SK-N-SH (cell line): ENCODE data around the gene SAMD8. TPM values are rescaled to one million over a fixed set of nuclear protein-coding genes. Genes with fewer than 3 reads are reported as not detected.

Experiments used
- CTCF ChIA-PET: fragments of 300-600, 350-600 bp; formaldehyde crosslinking; extraction: SDS; loops from one replicate; lab custom pipeline; 2021; lab: Yijun Ruan, JAX
- POLR2A ChIA-PET: fragments of 350-600 bp; sonication (Branson Sonifier 250); formaldehyde crosslinking; extraction: SDS; loops from one replicate; lab custom pipeline; 2020; ENCODE audit warnings: antibody characterized with exemption, inconsistent platforms; lab: Yijun Ruan, JAX
- DNase-seq: peaks from one replicate; pipeline ENCODE4 v3.0.0; 2012
- H2AFZ ChIP-seq: fragments of 200-600 bp; sonication (generic); 2 replicates; pipeline ENCODE4 v1.8.1; 2016; ENCODE audit warnings: antibody characterized with exemption, mild to moderate bottlenecking, low read depth
- H3F3A ChIP-seq: fragments of 200-600 bp; sonication (generic); replicated peaks from 2 replicates; pipeline ENCODE3; 2016; ENCODE audit warnings: antibody characterized with exemption, mild to moderate bottlenecking; ENCODE audit not compliant: insufficient read depth
- H3K27ac ChIP-seq, 2 experiments: fragments of 200-500 bp in 1 of 2; fragments of 200-600 bp in 1 of 2; sonication (Bioruptor generic) in 1 of 2; sonication (generic), shearing (Covaris generic) in 1 of 2; 2 replicates each; pipeline versions ENCODE4 v1.5.1 to v1.6.1; 2014 to 2016; ENCODE audit warnings: low read depth in 2 of 2, inconsistent platforms in 1 of 2, low read length in 1 of 2, mild to moderate bottlenecking in 1 of 2, mixed read lengths in 1 of 2
- H3K27me3 ChIP-seq: fragments of 200-600 bp; sonication (generic), shearing (Covaris generic); 2 replicates; pipeline ENCODE4 v1.6.1; 2016; ENCODE audit warnings: mixed run types; ENCODE audit not compliant: insufficient read depth
- H3K36me3 ChIP-seq, 2 experiments: fragments of 200-500 bp in 1 of 2; fragments of 200-600 bp in 1 of 2; sonication (Bioruptor generic) in 1 of 2; sonication (generic) in 1 of 2; replicated peaks in 1 of 2; 2 replicates each; pipeline versions ENCODE3 to v1.5.1; 2014 to 2016; ENCODE audit warnings: low read length in 1 of 2, mild to moderate bottlenecking in 1 of 2; ENCODE audit not compliant: insufficient read depth in 2 of 2, control insufficient read depth in 1 of 2
- H3K4me1 ChIP-seq, 2 experiments: fragments of 200-500 bp in 1 of 2; fragments of 200-600 bp in 1 of 2; sonication (Bioruptor generic) in 1 of 2; sonication (generic), shearing (Covaris generic) in 1 of 2; 2 replicates each; pipeline versions ENCODE4 v1.5.1 to v1.6.1; 2014 to 2016; ENCODE audit warnings: low read depth in 1 of 2, low read length in 1 of 2, mixed run types in 1 of 2; ENCODE audit not compliant: insufficient read depth in 2 of 2, control insufficient read depth in 1 of 2
- H3K4me2 ChIP-seq: fragments of 200-600 bp; sonication (generic), shearing (Covaris generic); 2 replicates; pipeline ENCODE4 v1.6.1; 2017; ENCODE audit warnings: mixed run types
- H3K4me3 ChIP-seq, 2 experiments: fragments of 200-500 bp in 1 of 2; fragments of 200-600 bp in 1 of 2; sonication (Bioruptor generic) in 1 of 2; sonication (generic), shearing (Covaris generic) in 1 of 2; 2 replicates each; pipeline versions ENCODE4 v1.5.1 to v1.8.1; 2014 to 2016; ENCODE audit warnings: low read depth in 2 of 2, inconsistent platforms in 1 of 2, low read length in 1 of 2, mild to moderate bottlenecking in 1 of 2, mixed read lengths in 1 of 2, moderate library complexity in 1 of 2
- H3K79me2 ChIP-seq: fragments of 200-600 bp; sonication (generic); 2 replicates; pipeline ENCODE4 v1.8.1; 2017; ENCODE audit warnings: mild to moderate bottlenecking; ENCODE audit not compliant: insufficient read depth
- H3K9ac ChIP-seq: fragments of 200-600 bp; sonication (generic); 2 replicates; pipeline ENCODE4 v1.6.1; 2017; ENCODE audit warnings: mixed run types
- H3K9me2 ChIP-seq: fragments of 200-600 bp; sonication (generic); 2 replicates; pipeline ENCODE4 v1.6.1; 2017; ENCODE audit warnings: mixed run types
- H3K9me3 ChIP-seq: fragments of 200-600 bp; sonication (generic); 2 replicates; pipeline ENCODE4 v1.6.1; 2017; ENCODE audit warnings: mixed run types, mild to moderate bottlenecking, moderate library complexity
- H4K20me1 ChIP-seq: fragments of 200-600 bp; sonication (generic); 2 replicates; pipeline ENCODE4 v1.6.1; 2017; ENCODE audit warnings: mild to moderate bottlenecking, mixed run types; ENCODE audit not compliant: insufficient read depth
- CHD2 ChIP-seq: fragments of 150-350 bp; IDR thresholded peaks from 2 replicates; pipeline ENCODE4 v1.6.1; 2018; ENCODE audit warnings: low read length; ENCODE audit not compliant: partially characterized antibody
- CTCF ChIP-seq: fragments of 200-600 bp; sonication (generic); IDR thresholded peaks from 2 replicates; pipeline ENCODE4 v1.6.1; 2017; ENCODE audit warnings: antibody characterized with exemption, mild to moderate bottlenecking, moderate library complexity
- EP300 ChIP-seq, 2 experiments: IDR thresholded peaks; 2 replicates each; pipeline versions ENCODE4 v1.4.0 to v1.6.1; 2012; ENCODE audit warnings: borderline replicate concordance in 1 of 2, low read depth in 1 of 2, low read length in 1 of 2
- EZH2phosphoT487 ChIP-seq: fragments of 200-600 bp; sonication (generic); IDR thresholded peaks from 2 replicates; pipeline ENCODE4 v1.6.1; 2017; ENCODE audit warnings: low read depth, mixed run types, mild to moderate bottlenecking, antibody characterized with exemption, moderate library complexity, borderline replicate concordance
- FOXM1 ChIP-seq: IDR thresholded peaks from 2 replicates; pipeline ENCODE4 v1.4.0; 2012; ENCODE audit warnings: low read depth, mild to moderate bottlenecking
- GABPA ChIP-seq: IDR thresholded peaks from 2 replicates; pipeline ENCODE4 v1.4.0; 2012; ENCODE audit warnings: low read depth, mild to moderate bottlenecking
- GATA2 ChIP-seq: sonication (generic); formaldehyde crosslinking; IDR thresholded peaks from 2 replicates; pipeline ENCODE4 v1.5.0; 2020; ENCODE audit warnings: mild to moderate bottlenecking, missing genetic modification reagents
- JUND ChIP-seq: IDR thresholded peaks from 2 replicates; pipeline ENCODE4 v1.4.0; 2012
- MAX ChIP-seq: IDR thresholded peaks from 2 replicates; pipeline ENCODE4 v1.4.0; 2012; ENCODE audit warnings: low read depth
- RXRA ChIP-seq: IDR thresholded peaks from 2 replicates; pipeline ENCODE4 v1.4.0; 2012; ENCODE audit warnings: low read depth, mild to moderate bottlenecking, borderline replicate concordance
- SIN3A ChIP-seq: IDR thresholded peaks from 2 replicates; pipeline ENCODE4 v1.6.1; 2012; ENCODE audit warnings: low read depth, mild to moderate bottlenecking, low read length, moderate library complexity, borderline replicate concordance
- TAF1 ChIP-seq: IDR thresholded peaks from 2 replicates; pipeline ENCODE4 v1.6.1; 2012; ENCODE audit warnings: low read depth, mild to moderate bottlenecking, low read length, moderate library complexity, borderline replicate concordance
- USF1 ChIP-seq: IDR thresholded peaks from 2 replicates; pipeline ENCODE4 v1.4.0; 2012; ENCODE audit warnings: low read depth, borderline replicate concordance
- YY1 ChIP-seq: IDR thresholded peaks from 2 replicates; pipeline ENCODE4 v1.4.0; 2012; ENCODE audit warnings: low read depth, mild to moderate bottlenecking
- WGBS: methylation state at CpG from one replicate; pipeline ENCODE4 v1.1.6; 2017; ENCODE audit warnings: low lambda C conversion rate; 5-methylcytosine and 5-hydroxymethylcytosine counted together
- polyA plus RNA-seq, 3 experiments: library from polyadenylated mRNA; depleted of rRNA; stranded (reverse); fragments of >200 nt; gene quantifications; 2 replicates each; pipeline ENCODE4 v1.2.3, GENCODE V29; 2012

The SAMD8 gene
- polyA plus RNA-seq, 1 of the 3 experiments (the other 2 are of a cell fraction): 9.7 TPM

- TF ChIP-seq USF1 (no peak), GABPA (no peak), JUND (no peak), TAF1 (no peak), RXRA (no peak)
- TF ChIP-seq, all 33 proteins: peak for 0
Measured at GRCh38 chr10:75100764-75101291, 10.6 kb upstream of the SAMD8 start (continued).

GRCh38 chr10:75101416-75102251 is 9.8 kb upstream of the SAMD8 start:
- no peaks in the 10 kb centered on the region for H3K9me3 ChIP-seq
- peaks cover 0 to 3% of the 10 kb centered on the region in 2 experiments; a peak in 1 of 4 replicates for H3K4me1 ChIP-seq
- WGBS: 90% methylated on average over 12 of the region's 12 CpGs
- H2AFZ ChIP-seq: no peak overlapping the region
- H3K36me3 ChIP-seq: no peaks in the 10 kb centered on the region
- H3K27ac ChIP-seq: no peak overlapping the region
- DNase-seq: no peak
- H3K4me3 ChIP-seq: no peak overlapping the region
- ChIA-PET CTCF (interaction anchor here (1.1 to 5.7 kb wide), 6 partner anchors 17 to 856 kb away, joined by 3 to 70 read pairs (median 7); partner anchors contain the start of gene COMTD1), POLR2A (no interaction called here)
- no peaks in the 10 kb centered on the region for H3K27me3 ChIP-seq
- H3K79me2 ChIP-seq: no peaks in the 10 kb centered on the region
- H4K20me1 ChIP-seq: no peaks in the 10 kb centered on the region
- no peak overlapping the region for H3K4me2 ChIP-seq
- no peak overlapping the region for H3K9ac ChIP-seq
- H3F3A ChIP-seq: no peaks in the 10 kb centered on the region
- H3K9me2 ChIP-seq: no peaks in the 10 kb centered on the region
- TF ChIP-seq CHD2 (no peak), GATA2 (CRISPR knock-in tag) (no peak), EZH2phosphoT487 (no peak), JUND (no peak), SIN3A (no peak), FOXM1 (no peak), CTCF (no peak), TAF1 (no peak), GABPA (no peak), EP300 (IDR thresholded peaks at IDR 0.05; ENCODE audit: borderline replicate concordance in 1 of 2, low read depth in 1 of 2, low read length in 1 of 2) (no peak), MAX (no peak), YY1 (no peak)
